ENCODE measurements around the gene ZNF407.

The ZNF407 gene

GRCh38 chr18:75088021-75088506 is 490.4 kb downstream of the ZNF407 start:
- H3K4me1 ChIP-seq (ENCODE audit: insufficient read depth, low read length) = no peaks in the 10 kb centered on the region
- H3K9me3 ChIP-seq (ENCODE audit: insufficient read depth, low read length, severe bottlenecking) = peaks cover 6% of the 10 kb centered on the region
- no peak for DNase-seq
- no peak for TF ChIP-seq EZH2 (IDR thresholded peaks at IDR 0.05; ENCODE audit: borderline replicate concordance, low read depth, low read length, severe bottlenecking)
- no peak for TF ChIP-seq CTCF (IDR thresholded peaks at IDR 0.05; ENCODE audit: borderline replicate concordance, extremely low read depth, low read length, poor library complexity, severe bottlenecking)
- no peak for ATAC-seq (ENCODE audit: insufficient read depth, low read depth)
- no peak overlapping the region for H3K9ac ChIP-seq (ENCODE audit: low read depth, low read length)
- no peaks in the 10 kb centered on the region for H3K36me3 ChIP-seq (ENCODE audit: insufficient read depth, low read length)
- no peak overlapping the region for H3K4me3 ChIP-seq (ENCODE audit: low read depth in 1 of 2, low read length in 2 of 2)
- H2AFZ ChIP-seq (ENCODE audit: low read depth, low read length) = no peak overlapping the region
- no peaks in the 10 kb centered on the region for H3K27me3 ChIP-seq (ENCODE audit: insufficient read depth, low read length, poor library complexity)
- H3K27ac ChIP-seq (ENCODE audit: low read length) = no peak overlapping the region
- no peak overlapping the region for H3K4me2 ChIP-seq (ENCODE audit: insufficient read depth, low read length)
- no peaks in the 10 kb centered on the region for H4K20me1 ChIP-seq (ENCODE audit: insufficient read depth, low read length)
- H3K79me2 ChIP-seq (ENCODE audit: insufficient read depth, low read length) = no peaks in the 10 kb centered on the region

GRCh38 chr18:75088622-75089211 is 491.0 kb downstream of the ZNF407 start:
- Histone ChIP-seq H3K4me3 (ENCODE audit: low read depth in 1 of 2, low read length in 2 of 2) (no peak overlapping the region), H3K4me2 (ENCODE audit: insufficient read depth, low read length) (no peak overlapping the region), H3K27me3 (ENCODE audit: insufficient read depth, low read length, poor library complexity) (no peaks in the 10 kb centered on the region), H3K9ac (ENCODE audit: low read depth, low read length) (no peak overlapping the region), H3K4me1 (ENCODE audit: insufficient read depth, low read length) (no peaks in the 10 kb centered on the region), H3K9me3 (ENCODE audit: insufficient read depth, low read length, severe bottlenecking) (peaks cover 6% of the 10 kb centered on the region), H3K27ac (ENCODE audit: low read length) (no peak overlapping the region), H2AFZ (ENCODE audit: low read depth, low read length) (no peak overlapping the region), H4K20me1 (ENCODE audit: insufficient read depth, low read length) (no peaks in the 10 kb centered on the region), H3K36me3 (ENCODE audit: insufficient read depth, low read length) (no peaks in the 10 kb centered on the region), H3K79me2 (ENCODE audit: insufficient read depth, low read length) (no peaks in the 10 kb centered on the region)
- no peak for TF ChIP-seq EZH2 (IDR thresholded peaks at IDR 0.05; ENCODE audit: borderline replicate concordance, low read depth, low read length, severe bottlenecking)
- no peak for TF ChIP-seq CTCF (IDR thresholded peaks at IDR 0.05; ENCODE audit: borderline replicate concordance, extremely low read depth, low read length, poor library complexity, severe bottlenecking)
- DNase-seq = no peak
- no peak for ATAC-seq (ENCODE audit: insufficient read depth, low read depth)

- no peaks in the 10 kb centered on the region for H3K36me3 ChIP-seq (ENCODE audit: insufficient read depth, low read length)
- no peak for TF ChIP-seq EZH2 (IDR thresholded peaks at IDR 0.05; ENCODE audit: borderline replicate concordance, low read depth, low read length, severe bottlenecking)
- TF ChIP-seq CTCF (IDR thresholded peaks at IDR 0.05; ENCODE audit: borderline replicate concordance, extremely low read depth, low read length, poor library complexity, severe bottlenecking) = no peak
- H3K4me1 ChIP-seq (ENCODE audit: insufficient read depth, low read length) = no peaks in the 10 kb centered on the region
- H3K4me3 ChIP-seq (ENCODE audit: low read depth in 1 of 2, low read length in 2 of 2) = no peak overlapping the region
- peaks cover 6% of the 10 kb centered on the region for H3K9me3 ChIP-seq (ENCODE audit: insufficient read depth, low read length, severe bottlenecking)
- no peak overlapping the region for H3K4me2 ChIP-seq (ENCODE audit: insufficient read depth, low read length)
- no peak overlapping the region for H3K9ac ChIP-seq (ENCODE audit: low read depth, low read length)
- peaks cover 2% of the 10 kb centered on the region for H3K27me3 ChIP-seq (ENCODE audit: insufficient read depth, low read length, poor library complexity)
- ATAC-seq (ENCODE audit: insufficient read depth, low read depth) (no peak), DNase-seq (no peak)
- no peaks in the 10 kb centered on the region for H3K79me2 ChIP-seq (ENCODE audit: insufficient read depth, low read length)
- H3K27ac ChIP-seq (ENCODE audit: low read length) = no peak overlapping the region
- H2AFZ ChIP-seq (ENCODE audit: low read depth, low read length) = no peak overlapping the region
- H4K20me1 ChIP-seq (ENCODE audit: insufficient read depth, low read length) = no peaks in the 10 kb centered on the region
These were observed 492.2 kb downstream of the ZNF407 start for GRCh38 chr18:75089748-75090327.

Data from DND-41 (cell line).